ENCODE measurements around the gene MMP24OS.
"Not testable (repeated sequence)": the region's sequence is repeated elsewhere in the genome, so short reads cannot be mapped to it uniquely, and the experiment has no call there.

MMP24OS gene

DNA sequence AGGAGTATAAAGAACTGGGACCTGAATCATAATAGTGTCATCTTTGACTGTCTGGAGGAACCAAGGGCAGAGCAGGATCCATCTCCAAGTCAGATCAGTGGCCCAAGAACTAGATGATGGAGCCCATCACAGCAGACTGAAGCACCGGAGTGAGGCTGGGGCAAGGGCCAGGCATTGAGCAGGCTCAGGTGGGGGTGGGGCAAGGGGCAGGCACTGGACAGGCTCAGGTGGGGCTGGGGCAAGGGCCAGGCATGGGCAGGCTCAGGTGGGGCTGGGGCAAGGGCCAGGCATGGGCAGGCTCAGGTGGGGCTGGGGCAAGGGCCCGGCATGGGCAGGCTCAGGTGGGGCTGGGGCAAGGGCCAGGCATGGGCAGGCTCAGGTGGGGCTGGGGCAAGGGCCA lies 25.3 kb downstream of the MMP24OS start:
- DNase-seq (ENCODE audit: low read depth in 1 of 2, low spot score in 1 of 2), result not testable (repeated sequence)

DNA sequence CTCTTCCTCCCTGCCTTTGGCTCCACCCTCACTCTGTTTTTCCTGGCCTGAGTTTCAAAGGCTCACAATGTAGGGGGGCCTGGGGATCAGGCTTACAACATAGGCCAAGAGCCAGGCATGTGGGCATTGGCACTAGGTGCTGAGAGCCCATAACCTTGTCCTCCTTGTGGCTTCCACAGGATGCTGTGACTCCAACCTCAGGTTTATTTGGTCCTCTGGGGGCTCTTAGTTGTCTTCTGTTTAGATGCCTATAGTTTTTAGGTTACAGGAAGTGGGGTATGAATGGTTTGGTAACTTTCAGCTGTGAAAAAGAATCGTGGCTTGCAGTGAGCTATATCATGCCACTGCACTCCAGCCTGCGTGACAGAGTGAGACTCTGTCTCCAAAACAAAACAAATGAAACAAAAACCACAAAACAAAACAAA lies 25.9 kb downstream of the MMP24OS start:
- DNase-seq (ENCODE audit: low read depth in 1 of 2, low spot score in 1 of 2), result no peak

DNA sequence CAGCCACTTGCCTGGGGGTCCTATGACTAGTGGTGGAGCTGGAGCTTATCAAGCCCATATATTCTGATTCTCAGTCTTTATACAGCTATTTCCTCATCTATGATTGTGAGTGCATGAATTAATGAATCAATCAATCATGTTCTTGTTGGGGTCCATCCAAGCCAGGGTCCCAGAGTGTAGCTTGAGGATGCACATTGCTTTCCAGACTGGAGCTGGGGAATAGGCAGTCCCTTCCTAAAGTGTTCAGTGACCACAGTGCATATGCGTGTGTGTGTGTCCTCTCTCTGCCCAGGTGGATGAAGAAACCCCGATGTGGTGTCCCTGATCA lies 26.3 kb downstream of the MMP24OS start:
- no peak for DNase-seq (ENCODE audit: low read depth in 1 of 2, low spot score in 1 of 2)

DNA sequence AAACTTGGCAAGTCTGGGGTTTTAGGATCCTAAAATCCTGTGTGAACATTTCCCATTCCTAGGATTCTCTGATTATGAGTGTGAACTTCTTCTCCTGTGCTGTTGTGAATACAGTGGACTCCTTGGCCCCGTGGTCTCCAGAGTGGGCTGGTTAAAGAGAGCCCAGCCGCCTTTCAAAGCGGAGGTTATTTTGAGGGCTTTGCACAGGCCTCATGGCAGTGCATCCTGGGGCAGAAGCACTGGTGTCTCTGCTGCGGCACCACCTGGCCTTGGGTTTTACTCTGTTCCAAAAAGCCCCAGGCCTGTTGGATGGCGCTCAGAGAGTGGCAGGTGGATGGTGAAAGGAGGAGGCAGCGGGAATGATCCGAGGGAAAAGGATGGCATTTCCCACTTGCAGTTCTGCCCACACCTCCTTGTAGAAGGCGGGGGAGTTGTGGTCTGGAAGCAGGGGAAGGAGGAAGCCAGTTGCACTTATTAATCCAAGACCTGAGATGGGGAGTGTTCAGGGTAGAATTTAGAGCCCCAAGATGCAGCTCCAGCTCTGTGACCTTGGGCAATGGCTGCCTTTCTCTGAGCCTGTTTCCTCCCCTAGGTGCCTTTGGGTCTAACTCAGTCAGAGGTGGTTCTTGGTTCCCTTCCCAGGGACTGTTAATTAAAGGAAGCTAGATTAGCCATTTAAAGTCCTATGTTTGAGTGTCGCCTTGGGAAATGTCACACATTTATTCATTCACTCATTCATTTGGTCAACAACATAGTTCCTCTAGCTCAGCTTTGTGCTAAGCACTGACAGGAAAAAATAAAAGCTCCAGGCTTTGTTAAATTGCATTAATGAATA lies 29.1 kb downstream of the MMP24OS start:
- no peak for DNase-seq (ENCODE audit: low read depth in 1 of 2, low spot score in 1 of 2)

DNA sequence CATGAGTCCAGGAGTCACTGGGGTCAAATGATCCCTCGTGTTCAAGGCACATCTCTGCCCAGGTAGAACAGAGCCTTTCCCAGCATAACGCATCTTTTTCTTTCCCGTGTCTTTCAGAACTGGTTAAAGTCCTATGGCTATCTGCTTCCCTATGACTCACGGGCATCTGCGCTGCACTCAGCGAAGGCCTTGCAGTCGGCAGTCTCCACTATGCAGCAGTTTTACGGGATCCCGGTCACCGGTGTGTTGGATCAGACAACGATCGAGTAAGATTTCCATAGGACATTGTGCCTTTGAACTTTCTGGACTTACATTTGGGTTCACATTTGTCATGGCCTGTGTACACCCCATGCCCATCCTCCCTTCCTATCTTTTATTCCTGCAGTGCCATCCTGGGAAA lies 31.2 kb downstream of the MMP24OS start:
- no peak for DNase-seq (ENCODE audit: low read depth in 1 of 2, low spot score in 1 of 2)

DNA sequence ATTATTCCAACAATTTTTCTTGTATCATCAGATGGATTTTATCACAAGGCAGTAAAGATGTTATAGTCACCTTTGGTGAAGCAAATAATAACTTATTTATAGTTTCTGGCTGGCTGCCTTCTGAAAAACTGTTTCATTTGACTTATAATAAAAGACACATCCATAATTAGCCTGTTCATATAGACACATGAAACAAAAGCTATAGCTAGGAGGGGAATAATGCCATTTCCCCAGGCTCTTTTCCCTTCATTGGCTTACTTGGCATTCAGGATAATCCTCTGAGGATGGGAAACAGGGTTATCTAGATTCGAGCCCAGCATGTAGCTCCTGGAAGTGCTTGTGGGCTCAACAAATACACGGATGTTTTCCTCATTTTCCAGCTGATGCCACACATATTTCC lies 33.9 kb downstream of the MMP24OS start:
- no peak for DNase-seq (ENCODE audit: low read depth in 1 of 2, low spot score in 1 of 2)

DNA sequence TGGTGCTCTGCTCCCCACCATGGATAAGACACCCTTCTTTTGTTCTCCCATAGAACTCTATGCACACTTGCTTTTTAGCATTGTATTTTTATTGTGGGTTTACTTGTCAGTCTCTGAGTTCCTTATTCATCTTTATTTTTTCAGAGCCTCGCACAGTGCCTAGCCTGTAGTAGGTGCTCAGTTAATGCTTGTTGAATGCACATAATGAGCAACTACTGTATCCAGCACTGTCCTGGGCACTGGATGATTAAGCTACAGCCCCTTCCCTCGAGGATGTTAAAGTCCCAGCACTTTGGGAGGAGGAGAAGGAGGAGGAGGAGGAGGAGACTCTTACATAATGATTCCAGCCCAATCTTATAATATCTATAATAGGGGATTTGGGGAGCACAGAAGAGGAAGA lies 34.6 kb downstream of the MMP24OS start:
- no peak for DNase-seq (ENCODE audit: low read depth in 1 of 2, low spot score in 1 of 2)

DNA sequence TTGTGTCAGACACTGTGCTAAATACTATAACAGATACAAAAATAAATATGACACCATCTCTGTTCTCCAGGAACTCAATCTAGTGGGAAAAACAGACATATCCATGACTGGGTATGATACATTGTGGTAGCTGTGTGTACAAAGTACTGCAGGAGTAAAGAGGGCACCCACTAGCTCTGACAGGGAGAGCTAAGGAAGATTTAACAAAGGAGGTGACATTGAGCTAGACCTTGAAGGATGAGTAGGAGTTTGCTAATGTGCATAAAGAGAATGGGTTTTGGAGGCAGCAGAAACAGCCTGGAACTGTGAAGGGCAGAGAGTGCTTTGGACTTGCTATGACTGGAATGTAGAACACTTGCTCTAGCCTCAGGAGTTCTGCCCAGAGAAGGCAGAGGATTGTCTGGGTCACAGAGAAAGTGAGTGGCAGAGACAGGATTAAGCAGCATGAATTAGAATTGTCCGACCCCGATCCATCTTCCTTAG lies 37.1 kb downstream of the MMP24OS start:
- DNase-seq (ENCODE audit: low read depth in 1 of 2, low spot score in 1 of 2), result no peak

DNA sequence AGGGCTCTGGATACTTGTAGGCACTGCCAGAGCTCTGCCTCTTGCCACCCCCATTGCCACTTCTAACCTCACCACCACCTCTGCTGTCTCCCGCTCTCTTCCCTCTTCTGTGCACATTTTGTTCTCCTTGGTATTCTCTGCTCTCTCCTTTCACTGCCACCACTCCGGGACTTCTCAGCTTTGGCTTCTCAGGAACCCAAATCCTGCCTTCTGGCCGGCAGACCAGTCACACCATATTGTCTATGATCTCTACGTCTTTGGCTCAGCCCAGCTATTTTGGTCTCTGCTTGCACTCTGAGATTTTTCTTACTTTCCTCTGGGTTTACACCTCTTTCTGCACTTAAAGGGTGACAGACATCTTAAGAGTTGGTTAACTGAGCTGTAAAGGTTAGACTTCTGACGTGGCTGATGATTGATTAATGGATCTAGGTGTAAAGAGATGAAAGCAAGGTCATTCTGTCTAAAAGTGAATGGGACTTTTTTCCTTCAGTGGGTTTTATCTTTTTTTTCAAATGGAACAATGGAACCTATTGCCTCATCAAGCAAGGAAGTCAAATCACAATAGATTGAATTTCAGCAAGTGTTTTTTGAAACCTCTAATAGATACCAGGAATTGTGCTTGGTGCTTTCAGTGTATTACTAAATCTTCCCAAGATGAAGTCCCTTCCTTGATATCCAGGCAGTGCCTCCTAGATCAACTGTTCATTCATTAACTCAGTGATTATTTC lies 37.7 kb downstream of the MMP24OS start:
- DNase-seq (ENCODE audit: low read depth in 1 of 2, low spot score in 1 of 2), result no peak

DNA sequence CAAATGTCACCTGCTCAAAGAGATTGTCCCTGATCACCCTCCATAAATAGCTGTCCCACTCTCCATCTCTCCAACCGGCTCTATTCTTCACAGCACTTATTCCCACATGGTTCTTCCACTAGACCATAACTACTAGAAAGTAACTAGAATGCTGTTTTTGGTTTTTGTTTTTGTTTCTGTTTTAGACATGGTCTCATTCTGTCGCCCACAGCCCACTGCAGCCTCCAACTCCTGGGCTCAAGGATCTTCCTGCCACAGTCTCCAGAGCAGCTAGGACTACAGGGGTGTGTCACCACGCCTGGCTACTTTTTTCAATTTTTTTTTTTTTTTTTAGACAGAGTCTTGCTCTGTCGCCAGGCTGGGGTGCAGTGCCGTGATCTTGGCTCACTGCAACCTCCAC lies 39.2 kb downstream of the MMP24OS start:
- DNase-seq (ENCODE audit: low read depth in 1 of 2, low spot score in 1 of 2), result no peak

DNA sequence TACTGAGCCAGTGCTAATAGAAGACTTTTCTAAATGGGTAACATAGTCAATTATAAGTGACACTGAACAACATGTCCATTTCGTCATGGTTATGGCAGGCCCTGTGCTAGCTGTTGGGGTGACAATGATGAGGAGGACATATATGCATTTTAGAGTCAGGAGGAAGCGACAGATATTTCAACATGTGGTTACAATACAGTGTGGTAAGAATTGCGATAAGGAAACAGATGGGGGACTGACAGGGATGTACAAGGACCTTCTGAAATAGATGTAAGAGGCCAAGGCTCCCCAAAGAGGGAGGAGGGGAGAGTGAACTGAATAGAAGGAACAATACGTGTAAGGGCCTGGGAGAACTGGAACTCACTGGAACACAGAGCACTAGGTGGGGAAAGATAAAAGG lies 39.8 kb downstream of the MMP24OS start:
- DNase-seq (ENCODE audit: low read depth in 1 of 2, low spot score in 1 of 2), result no peak

DNA sequence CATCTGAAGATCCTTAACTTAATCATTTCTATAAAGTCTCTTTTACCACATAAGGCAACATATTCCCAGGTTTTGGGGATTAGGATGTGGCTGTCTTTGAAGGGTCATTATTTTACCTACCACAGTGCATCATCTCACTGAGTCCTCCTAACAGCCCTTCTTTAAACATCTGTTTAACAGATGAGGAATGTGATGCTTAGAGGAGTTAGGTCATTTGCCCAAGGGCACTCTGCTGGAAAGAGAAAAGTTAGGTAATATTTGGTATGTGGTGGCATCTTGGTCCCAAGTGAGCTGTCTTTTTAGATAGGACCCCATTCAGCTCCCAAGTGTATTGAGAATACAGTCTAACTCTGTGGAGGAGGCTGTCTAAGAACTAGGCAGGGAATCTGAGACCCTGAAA lies 40.4 kb downstream of the MMP24OS start:
- DNase-seq (ENCODE audit: low read depth in 1 of 2, low spot score in 1 of 2), result no peak

DNA sequence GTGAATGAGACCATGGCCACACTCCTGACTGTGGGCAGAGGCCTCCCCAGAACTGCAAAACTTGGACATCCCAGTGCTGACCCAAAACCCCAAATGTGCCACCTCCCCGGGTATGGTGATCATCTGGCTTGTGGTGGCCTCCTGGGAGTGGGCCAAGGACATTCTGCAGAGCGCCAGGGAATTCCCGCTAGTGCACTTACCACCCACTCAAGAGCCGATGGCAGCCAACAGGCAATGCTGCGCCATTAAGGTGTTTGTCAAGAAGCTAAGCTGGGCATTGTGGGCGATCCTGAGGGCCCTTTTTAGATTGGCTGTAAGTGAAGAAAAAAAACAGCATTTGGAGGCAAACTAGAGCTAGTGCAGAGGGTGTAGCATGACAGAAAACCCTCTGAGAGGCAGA lies 42.0 kb downstream of the MMP24OS start:
- no peak for DNase-seq (ENCODE audit: low read depth in 1 of 2, low spot score in 1 of 2)

DNA sequence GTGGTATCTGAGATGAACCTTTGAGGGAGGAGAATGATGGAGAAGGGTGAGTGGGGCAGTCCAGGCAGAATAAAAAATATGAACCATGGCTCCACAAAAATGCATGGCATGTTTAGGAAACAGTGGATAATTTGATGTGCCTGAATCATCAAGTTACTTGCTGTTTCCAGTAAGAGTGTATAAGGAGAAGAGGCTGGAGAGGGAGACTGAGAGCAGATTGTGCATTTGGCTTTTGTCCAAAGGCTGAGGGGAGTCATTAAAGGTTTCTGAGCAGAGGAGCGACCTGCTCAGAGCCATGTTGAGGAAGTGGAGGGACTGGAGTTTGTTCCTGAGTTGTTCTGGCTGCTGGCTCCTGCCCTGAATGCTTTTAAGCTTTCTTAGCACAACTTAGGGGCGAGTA lies 45.3 kb downstream of the MMP24OS start:
- DNase-seq (ENCODE audit: low read depth in 1 of 2, low spot score in 1 of 2), result no peak

DNA sequence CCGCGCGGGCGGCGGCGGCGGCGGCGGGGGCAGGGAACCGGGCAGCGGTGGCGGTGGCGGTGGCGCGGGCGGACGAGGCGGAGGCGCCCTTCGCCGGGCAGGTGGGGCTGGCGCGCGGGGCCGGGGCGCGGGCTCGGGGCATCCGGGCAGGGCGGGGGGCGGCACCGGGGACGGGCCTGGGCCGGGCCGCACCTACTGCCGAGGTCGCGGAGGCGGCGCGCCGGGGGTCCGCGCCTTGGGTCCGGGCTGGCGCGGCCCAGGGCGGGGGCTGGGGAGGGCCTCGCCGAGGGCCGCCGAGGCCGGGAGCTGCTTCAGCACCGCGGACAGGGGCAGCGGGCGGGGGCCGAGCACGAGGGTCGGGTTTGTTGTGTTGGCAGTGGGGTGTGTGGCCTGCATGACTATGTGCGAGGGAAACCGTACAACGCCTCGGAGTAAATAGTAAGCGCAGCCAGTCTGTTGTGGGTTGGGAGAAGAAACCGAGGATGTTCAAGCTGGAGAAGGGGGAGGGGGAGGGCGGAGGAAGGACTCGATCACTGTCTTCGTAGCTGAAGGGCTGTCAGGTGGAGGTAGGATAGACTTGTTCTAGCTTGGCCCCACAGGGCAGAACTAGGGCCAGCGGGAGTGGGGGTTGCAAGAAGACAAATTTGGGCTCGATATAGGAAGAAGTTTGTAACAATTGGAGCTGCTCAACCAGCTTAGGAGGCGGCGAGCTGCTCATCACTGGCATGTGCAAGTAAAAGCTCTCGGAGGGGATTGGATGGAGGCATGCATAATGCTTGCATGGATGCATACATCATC lies 50.8 kb downstream of the MMP24OS start:
- DNase-seq (ENCODE audit: low read depth in 1 of 2, low spot score in 1 of 2), result peak; percentile 6 to 18
